ENCODE data around the gene IRF6.
A peak's percentile ranks its signal among the peaks of the same experiment; 100 is the strongest.

The IRF6 gene

GRCh38 chr1:209805875-209806760 is at the start of gene IRF6:
IRF6 (minus strand) TSS chr1:209806142; CDS start chr1:209801413, 4,729 bp downstream.
- peak; percentile 51 for DNase-seq (ENCODE audit: low read depth)

GRCh38 chr1:209855623-209856022 is 49.7 kb upstream of the IRF6 start:
- no peak for DNase-seq (ENCODE audit: low read depth)

GRCh38 chr1:209855006-209855405 is 49.1 kb upstream of the IRF6 start:
- no peak for DNase-seq (ENCODE audit: low read depth)

- DNase-seq (ENCODE audit: low read depth), result no peak
These were observed 48.3 kb upstream of the IRF6 start for GRCh38 chr1:209854196-209854595.

- DNase-seq (ENCODE audit: low read depth), result no peak
These were observed 47.7 kb upstream of the IRF6 start for GRCh38 chr1:209853676-209854075.

GRCh38 chr1:209850342-209850979 is 44.5 kb upstream of the IRF6 start:
- peak; percentile 81 for DNase-seq (ENCODE audit: low read depth)

GRCh38 chr1:209849388-209849787 is 43.4 kb upstream of the IRF6 start:
- DNase-seq (ENCODE audit: low read depth), result no peak

GRCh38 chr1:209845408-209845725 is 39.4 kb upstream of the IRF6 start:
- no peak for DNase-seq (ENCODE audit: low read depth)

GRCh38 chr1:209844695-209845407 is 38.9 kb upstream of the IRF6 start:
- no peak for DNase-seq (ENCODE audit: low read depth)

- no peak for DNase-seq (ENCODE audit: low read depth)
These were observed 34.7 kb upstream of the IRF6 start for GRCh38 chr1:209840611-209841010.

GRCh38 chr1:209839875-209840546 is 34.1 kb upstream of the IRF6 start:
- peak; percentile 93 for DNase-seq (ENCODE audit: low read depth)

GRCh38 chr1:209838537-209838936 is 32.6 kb upstream of the IRF6 start:
- DNase-seq (ENCODE audit: low read depth), result no peak

- DNase-seq (ENCODE audit: low read depth), result no peak
These were observed 31.7 kb upstream of the IRF6 start for GRCh38 chr1:209837671-209838070.

GRCh38 chr1:209835782-209836298 is 29.9 kb upstream of the IRF6 start:
- peak; percentile 21 for DNase-seq (ENCODE audit: low read depth)

- no peak for DNase-seq (ENCODE audit: low read depth)
These were observed 25.7 kb upstream of the IRF6 start for GRCh38 chr1:209831615-209832014.

GRCh38 chr1:209830722-209831121 is 24.8 kb upstream of the IRF6 start:
- DNase-seq (ENCODE audit: low read depth), result no peak

GRCh38 chr1:209829716-209830115 is 23.8 kb upstream of the IRF6 start:
- DNase-seq (ENCODE audit: low read depth), result no peak

- peak; percentile 93 for DNase-seq (ENCODE audit: low read depth)
These were observed 21.7 kb upstream of the IRF6 start, which contains the start of gene UTP25 for GRCh38 chr1:209827384-209828262. UTP25 (plus strand) TSS chr1:209827972; CDS start chr1:209828064, 92 bp downstream.

GRCh38 chr1:209825591-209826434 is 19.9 kb upstream of the IRF6 start:
- DNase-seq (ENCODE audit: low read depth), result no peak

Measured in fibroblast of the conjunctiva (primary cell).